Smooth muscle cell of the umbilical artery (primary cell): Measurements from ENCODE around the gene ANTXRL. TPM values are rescaled to one million over a fixed set of nuclear protein-coding genes. Genes with fewer than 3 reads are reported as not detected.

ENCODE experiments used
- total RNA-seq: library from RNA; depleted of rRNA; stranded (reverse); fragments of >200 nt; gene quantifications from 2 replicates; pipeline ENCODE4 v1.2.3, GENCODE V29; 2014

ANTXRL gene
- total RNA-seq = not detected in 2 replicates

DNA sequence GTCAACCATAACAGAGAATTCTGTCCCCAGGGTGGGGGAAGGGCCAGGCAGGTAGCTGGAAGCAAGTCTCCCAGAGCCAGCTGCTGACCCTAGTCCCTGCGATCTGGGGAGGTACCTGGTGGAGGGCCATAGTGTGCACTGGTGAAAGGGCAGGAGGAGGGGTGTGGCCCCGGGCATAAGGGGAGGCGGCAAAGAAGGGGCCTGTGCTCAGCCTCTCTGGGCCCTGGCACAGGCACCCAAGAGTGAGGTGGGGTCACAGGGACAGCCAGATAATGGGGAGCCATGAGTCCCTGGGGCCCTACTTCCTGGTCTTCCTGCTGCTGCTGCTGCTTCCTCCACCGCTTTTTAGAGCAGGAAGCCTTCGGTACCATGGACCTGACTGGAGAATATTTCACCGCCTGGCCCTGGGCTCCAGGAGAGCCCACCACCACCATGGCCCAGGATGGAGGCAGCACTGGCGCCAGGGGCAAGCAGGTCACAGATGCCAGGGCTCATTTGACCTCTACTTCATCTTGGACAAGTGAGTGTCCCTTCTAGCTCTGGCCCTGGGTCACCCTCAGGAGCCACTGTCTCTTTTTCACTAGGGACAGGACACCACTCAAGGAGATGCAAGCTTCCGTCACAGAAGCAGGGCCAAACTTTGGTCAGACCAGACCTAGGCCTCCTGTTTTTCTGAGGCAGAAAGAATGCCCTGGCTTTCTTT is at the start of gene ANTXRL:
Gene ANTXRL, plus strand, starts transcription at position 7 of the 703 bp plus-strand sequence. Its CDS starts 266 bp downstream, at position 273.

DNA sequence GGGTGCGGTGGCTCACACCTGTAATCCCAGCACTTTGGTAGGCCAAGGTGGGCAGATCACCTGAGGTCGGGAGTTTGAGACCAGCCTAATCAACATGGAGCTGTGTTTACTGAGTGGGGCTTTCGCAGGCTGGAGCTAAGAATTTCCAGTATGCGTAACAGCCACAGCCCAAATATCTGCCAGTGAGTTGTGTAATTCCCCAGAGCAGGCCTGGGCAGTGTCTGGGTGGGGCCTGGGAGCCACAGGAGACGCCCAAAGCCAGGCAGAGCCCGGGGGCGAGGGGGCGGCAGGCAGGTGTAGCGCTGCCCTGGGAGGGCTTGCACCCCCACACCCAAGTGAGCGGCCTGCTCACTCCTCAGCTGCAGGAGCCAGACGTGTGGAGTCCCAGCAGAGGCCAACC is 88.6 kb downstream of the ANTXRL start, which contains the start of gene ANXA8L1:
Gene ANXA8L1, plus strand, starts transcription at position 371 of the 400 bp plus-strand sequence. CDS start 76 bp downstream, outside the sequence.

Other genes with a start within 250 kb of the ANTXRL start
- gene MSMB, start 240.7 kb upstream of the ANTXRL start, total RNA-seq = not detected in 2 replicates
- 2.9 and 4.5 TPM in 2 replicates for gene ANXA8L1, start 88.8 kb downstream of the ANTXRL start, total RNA-seq
- 0.14 and 2.1 TPM in 2 replicates for gene NPY4R, start 179.0 kb downstream of the ANTXRL start, total RNA-seq